ENCODE results near the gene SHC2.
"Not testable (repeated sequence)": the region's sequence is repeated elsewhere in the genome, so short reads cannot be mapped to it uniquely, and the experiment has no call there.

SHC2 gene

GRCh38 chr19:401866-402511 is 58.8 kb downstream of the SHC2 start:
- H3K4me1 ChIP-seq (ENCODE audit: control insufficient read depth, insufficient read depth, low read length): peaks cover 3% of the 10 kb centered on the region
- H3K27ac ChIP-seq (ENCODE audit: low read length): no peak overlapping the region
- no peaks in the 10 kb centered on the region for H3K36me3 ChIP-seq (ENCODE audit: control insufficient read depth in 2 of 2, insufficient read depth in 2 of 2, low read length in 2 of 2)
- peaks cover 39 to 47% of the 10 kb centered on the region in 2 donors for H3K27me3 ChIP-seq (ENCODE audit: control insufficient read depth in 1 of 2, insufficient read depth in 2 of 2, low read length in 2 of 2)
- no peak overlapping the region for H3K4me3 ChIP-seq (ENCODE audit: low read length in 2 of 2)
- H3K9me3 ChIP-seq (ENCODE audit: control insufficient read depth in 2 of 2, low read length in 2 of 2): no peaks in the 10 kb centered on the region
- no peak overlapping the region for H3K9ac ChIP-seq (ENCODE audit: low read length in 2 of 2)

- Histone ChIP-seq H3K27ac (ENCODE audit: low read length) (no peak overlapping the region), H3K27me3 (ENCODE audit: control insufficient read depth in 1 of 2, insufficient read depth in 2 of 2, low read length in 2 of 2) (peaks cover 36 to 47% of the 10 kb centered on the region in 2 donors), H3K4me1 (ENCODE audit: control insufficient read depth, insufficient read depth, low read length) (peaks cover 3% of the 10 kb centered on the region), H3K9me3 (ENCODE audit: control insufficient read depth in 2 of 2, low read length in 2 of 2) (no peaks in the 10 kb centered on the region), H3K9ac (ENCODE audit: low read length in 2 of 2) (no peak overlapping the region), H3K36me3 (ENCODE audit: control insufficient read depth in 2 of 2, insufficient read depth in 2 of 2, low read length in 2 of 2) (no peaks in the 10 kb centered on the region), H3K4me3 (ENCODE audit: low read length in 2 of 2) (no peak overlapping the region)
Observed at GRCh38 chr19:400976-401865, 59.6 kb downstream of the SHC2 start.

GRCh38 chr19:399370-399769 is 61.5 kb downstream of the SHC2 start:
- Histone ChIP-seq H3K27ac (ENCODE audit: low read length) (no peak overlapping the region), H3K9me3 (ENCODE audit: control insufficient read depth in 2 of 2, low read length in 2 of 2) (no peaks in the 10 kb centered on the region), H3K9ac (ENCODE audit: low read length in 2 of 2) (no peak overlapping the region), H3K36me3 (ENCODE audit: control insufficient read depth in 2 of 2, insufficient read depth in 2 of 2, low read length in 2 of 2) (no peaks in the 10 kb centered on the region), H3K4me1 (ENCODE audit: control insufficient read depth, insufficient read depth, low read length) (peaks cover 3% of the 10 kb centered on the region), H3K27me3 (ENCODE audit: control insufficient read depth in 1 of 2, insufficient read depth in 2 of 2, low read length in 2 of 2) (peaks cover 31 to 41% of the 10 kb centered on the region in 2 donors), H3K4me3 (ENCODE audit: low read length in 2 of 2) (no peak overlapping the region)

GRCh38 chr19:398719-399118 is 62.1 kb downstream of the SHC2 start:
- no peak overlapping the region for H3K9ac ChIP-seq (ENCODE audit: low read length in 2 of 2)
- no peak overlapping the region for H3K4me3 ChIP-seq (ENCODE audit: low read length in 2 of 2)
- H3K4me1 ChIP-seq (ENCODE audit: control insufficient read depth, insufficient read depth, low read length): peaks cover 3% of the 10 kb centered on the region
- H3K27me3 ChIP-seq (ENCODE audit: control insufficient read depth in 1 of 2, insufficient read depth in 2 of 2, low read length in 2 of 2): peaks cover 31 to 41% of the 10 kb centered on the region in 2 donors
- no peaks in the 10 kb centered on the region for H3K9me3 ChIP-seq (ENCODE audit: control insufficient read depth in 2 of 2, low read length in 2 of 2)
- H3K27ac ChIP-seq (ENCODE audit: low read length): no peak overlapping the region
- no peaks in the 10 kb centered on the region for H3K36me3 ChIP-seq (ENCODE audit: control insufficient read depth in 2 of 2, insufficient read depth in 2 of 2, low read length in 2 of 2)

- Histone ChIP-seq H3K27ac (ENCODE audit: low read length) (no peak overlapping the region), H3K4me1 (ENCODE audit: control insufficient read depth, insufficient read depth, low read length) (peaks cover 3% of the 10 kb centered on the region), H3K36me3 (ENCODE audit: control insufficient read depth in 2 of 2, insufficient read depth in 2 of 2, low read length in 2 of 2) (no peaks in the 10 kb centered on the region), H3K9ac (ENCODE audit: low read length in 2 of 2) (no peak overlapping the region), H3K4me3 (ENCODE audit: low read length in 2 of 2) (no peak overlapping the region), H3K27me3 (ENCODE audit: control insufficient read depth in 1 of 2, insufficient read depth in 2 of 2, low read length in 2 of 2) (peaks cover 25 to 36% of the 10 kb centered on the region in 2 donors), H3K9me3 (ENCODE audit: control insufficient read depth in 2 of 2, low read length in 2 of 2) (no peaks in the 10 kb centered on the region)
Observed at GRCh38 chr19:397941-398706, 62.7 kb downstream of the SHC2 start.

GRCh38 chr19:397321-397720 is 63.5 kb downstream of the SHC2 start:
- Histone ChIP-seq H3K4me1 (ENCODE audit: control insufficient read depth, insufficient read depth, low read length) (peaks cover 3% of the 10 kb centered on the region), H3K27me3 (ENCODE audit: control insufficient read depth in 1 of 2, insufficient read depth in 2 of 2, low read length in 2 of 2) (peaks cover 20 to 28% of the 10 kb centered on the region in 2 donors), H3K27ac (ENCODE audit: low read length) (no peak overlapping the region), H3K9me3 (ENCODE audit: control insufficient read depth in 2 of 2, low read length in 2 of 2) (no peaks in the 10 kb centered on the region), H3K36me3 (ENCODE audit: control insufficient read depth in 2 of 2, insufficient read depth in 2 of 2, low read length in 2 of 2) (no peaks in the 10 kb centered on the region), H3K4me3 (ENCODE audit: low read length in 2 of 2) (no peak overlapping the region), H3K9ac (ENCODE audit: low read length in 2 of 2) (no peak overlapping the region)

GRCh38 chr19:395467-395866 is 65.4 kb downstream of the SHC2 start:
- Histone ChIP-seq H3K9ac (ENCODE audit: low read length in 2 of 2) (no peak overlapping the region), H3K4me1 (ENCODE audit: control insufficient read depth, insufficient read depth, low read length) (no peaks in the 10 kb centered on the region), H3K27ac (ENCODE audit: low read length) (no peak overlapping the region), H3K4me3 (ENCODE audit: low read length in 2 of 2) (no peak overlapping the region), H3K36me3 (ENCODE audit: control insufficient read depth in 2 of 2, insufficient read depth in 2 of 2, low read length in 2 of 2) (no peaks in the 10 kb centered on the region), H3K27me3 (ENCODE audit: control insufficient read depth in 1 of 2, insufficient read depth in 2 of 2, low read length in 2 of 2) (peaks cover 10 to 16% of the 10 kb centered on the region in 2 donors), H3K9me3 (ENCODE audit: control insufficient read depth in 2 of 2, low read length in 2 of 2) (no peaks in the 10 kb centered on the region)

- not testable (repeated sequence) for H3K9ac ChIP-seq (ENCODE audit: low read length in 2 of 2); H3K27ac ChIP-seq (ENCODE audit: low read length); H3K9me3 ChIP-seq (ENCODE audit: control insufficient read depth in 2 of 2, low read length in 2 of 2); H3K4me3 ChIP-seq (ENCODE audit: low read length in 2 of 2); H3K36me3 ChIP-seq (ENCODE audit: control insufficient read depth in 2 of 2, insufficient read depth in 2 of 2, low read length in 2 of 2); H3K4me1 ChIP-seq (ENCODE audit: control insufficient read depth, insufficient read depth, low read length)
- peaks cover 12 to 16% of the 10 kb centered on the region in 2 donors for H3K27me3 ChIP-seq (ENCODE audit: control insufficient read depth in 1 of 2, insufficient read depth in 2 of 2, low read length in 2 of 2)
Observed at GRCh38 chr19:394857-395256, 66.0 kb downstream of the SHC2 start.

GRCh38 chr19:393560-393959 is 67.3 kb downstream of the SHC2 start:
- not testable (repeated sequence) for H3K9me3 ChIP-seq (ENCODE audit: control insufficient read depth in 2 of 2, low read length in 2 of 2); H3K9ac ChIP-seq (ENCODE audit: low read length in 2 of 2); H3K36me3 ChIP-seq (ENCODE audit: control insufficient read depth in 2 of 2, insufficient read depth in 2 of 2, low read length in 2 of 2); H3K4me1 ChIP-seq (ENCODE audit: control insufficient read depth, insufficient read depth, low read length); H3K4me3 ChIP-seq (ENCODE audit: low read length in 2 of 2); H3K27ac ChIP-seq (ENCODE audit: low read length)
- H3K27me3 ChIP-seq (ENCODE audit: control insufficient read depth in 1 of 2, insufficient read depth in 2 of 2, low read length in 2 of 2): peaks cover 9 to 21% of the 10 kb centered on the region in 2 donors

- Histone ChIP-seq H3K27me3 (ENCODE audit: control insufficient read depth in 1 of 2, insufficient read depth in 2 of 2, low read length in 2 of 2) (peaks cover 7 to 11% of the 10 kb centered on the region in 2 donors), H3K27ac (ENCODE audit: low read length) (no peak overlapping the region), H3K36me3 (ENCODE audit: control insufficient read depth in 2 of 2, insufficient read depth in 2 of 2, low read length in 2 of 2) (no peaks in the 10 kb centered on the region), H3K9me3 (ENCODE audit: control insufficient read depth in 2 of 2, low read length in 2 of 2) (no peaks in the 10 kb centered on the region), H3K9ac (ENCODE audit: low read length in 2 of 2) (no peak overlapping the region), H3K4me3 (ENCODE audit: low read length in 2 of 2) (no peak overlapping the region), H3K4me1 (ENCODE audit: control insufficient read depth, insufficient read depth, low read length) (no peaks in the 10 kb centered on the region)
Observed at GRCh38 chr19:392375-392970, 68.4 kb downstream of the SHC2 start.

Measured in stomach smooth muscle (tissue), 2 donors.